H1 (cell line): ENCODE data around the gene KMT5B. TPM values are rescaled to one million over a fixed set of nuclear protein-coding genes. Genes with fewer than 3 reads are reported as not detected.

Source experiments
- CTCF ChIA-PET: fragments of 300-600 bp; sonication (Branson Sonifier 250); formaldehyde crosslinking; loops from one replicate; lab custom pipeline; 2021; ENCODE audit not compliant: partially characterized antibody; lab: Charles Lee
- POLR2A ChIA-PET: fragments of 300-600 bp; sonication (Branson Sonifier 250); formaldehyde crosslinking; loops from one replicate; lab custom pipeline; 2021; ENCODE audit warnings: inconsistent platforms; ENCODE audit not compliant: partially characterized antibody; lab: Charles Lee
- DNase-seq, 2 experiments: peaks; one replicate each; pipeline versions ENCODE4 v3.0.0 to v3.0.0-alpha.2; 2010 to 2022; ENCODE audit warnings: low spot score in 2 of 2, low read depth in 1 of 2, mixed read lengths in 1 of 2
- FAIRE-seq: peaks from 2 replicates; lab custom pipeline; 2011; peaks lifted over from hg19 to GRCh38; lab: Jason Lieb, UNC
- H2AFZ ChIP-seq: 2 replicates; pipeline ENCODE4 v1.8.1; 2012; ENCODE audit warnings: low read length, inconsistent platforms
- H2AK5ac ChIP-seq: 2 replicates; pipeline ENCODE4 v1.6.1; 2013; ENCODE audit warnings: low read depth, low read length
- H2BK120ac ChIP-seq: replicated peaks from 2 replicates; pipeline ENCODE3; 2013; ENCODE audit warnings: low read depth, low read length, inconsistent platforms
- H2BK12ac ChIP-seq: 2 replicates; pipeline ENCODE4 v1.6.1; 2013; ENCODE audit warnings: low read depth, low read length
- H2BK15ac ChIP-seq: 2 replicates; pipeline ENCODE4 v1.6.1; 2013; ENCODE audit warnings: low read length
- H2BK20ac ChIP-seq: 2 replicates; pipeline ENCODE4 v1.6.1; 2013; ENCODE audit warnings: low read length
- H2BK5ac ChIP-seq: 2 replicates; pipeline ENCODE4 v1.6.1; 2013; ENCODE audit warnings: low read depth, low read length
- H3K14ac ChIP-seq: 2 replicates; pipeline ENCODE4 v1.6.1; 2013; ENCODE audit warnings: inconsistent platforms; ENCODE audit not compliant: insufficient read length
- H3K18ac ChIP-seq: 2 replicates; pipeline ENCODE4 v1.6.1; 2013; ENCODE audit warnings: low read length; ENCODE audit errors: extremely low read depth
- H3K23ac ChIP-seq: 2 replicates; pipeline ENCODE4 v1.6.1; 2013; ENCODE audit warnings: inconsistent platforms; ENCODE audit not compliant: insufficient read length
- H3K23me2 ChIP-seq: 2 replicates; pipeline ENCODE4 v1.6.1; 2013; ENCODE audit warnings: low read depth, low read length
- H3K27ac ChIP-seq: 2 replicates; pipeline ENCODE4 v1.6.1; 2011; ENCODE audit warnings: low read depth, low read length, inconsistent platforms
- H3K27me3 ChIP-seq, 4 experiments: replicated peaks in 1 of 4; 1 replicate in 1 of 4; 2 replicates in 3 of 4; pipeline versions ENCODE4 v1.6.1 to v1.8.1; 2011 to 2013; ENCODE audit warnings: low read length in 3 of 4, mild to moderate bottlenecking in 3 of 4, inconsistent platforms in 2 of 4, mixed read lengths in 2 of 4, moderate library complexity in 1 of 4; ENCODE audit not compliant: control insufficient read depth in 3 of 4, insufficient read depth in 3 of 4; ENCODE audit errors: extremely low read depth in 1 of 4
- H3K36me3 ChIP-seq, 4 experiments: 2 replicates each; pipeline versions ENCODE4 v1.6.1 to v1.8.1; 2011 to 2013; ENCODE audit warnings: mild to moderate bottlenecking in 4 of 4, low read length in 3 of 4, moderate library complexity in 2 of 4, control low read depth in 1 of 4, inconsistent platforms in 1 of 4; ENCODE audit not compliant: insufficient read depth in 4 of 4, control insufficient read depth in 2 of 4
- H3K4ac ChIP-seq: replicated peaks from 2 replicates; pipeline ENCODE3; 2013; ENCODE audit warnings: low read length, low read depth, mixed read lengths, inconsistent platforms; ENCODE audit not compliant: insufficient read length
- H3K4me1 ChIP-seq, 4 experiments: replicated peaks in 1 of 4; 1 replicate in 1 of 4; 2 replicates in 3 of 4; pipeline versions ENCODE4 v1.6.1 to v1.8.1; 2011 to 2013; ENCODE audit warnings: low read length in 3 of 4, inconsistent platforms in 2 of 4, mixed read lengths in 1 of 4; ENCODE audit not compliant: insufficient read depth in 4 of 4, control insufficient read depth in 3 of 4
- H3K4me2 ChIP-seq, 2 experiments: 2 replicates each; pipeline versions ENCODE4 v1.6.1 to v1.8.1; 2011 to 2013; ENCODE audit warnings: low read depth in 2 of 2, low read length in 2 of 2, control low read depth in 1 of 2, inconsistent platforms in 1 of 2, mild to moderate bottlenecking in 1 of 2; ENCODE audit not compliant: insufficient read depth in 1 of 2
- H3K4me3 ChIP-seq, 4 experiments: fragments of 200-600, 300-600 bp in 1 of 4; sonication (generic), shearing (Covaris generic), sonication (Bioruptor Twin) in 1 of 4; 2 replicates each; pipeline versions ENCODE4 v1.5.1 to v1.8.1; 2011 to 2016; ENCODE audit warnings: low read length in 4 of 4, low read depth in 3 of 4, control low read depth in 2 of 4, inconsistent platforms in 2 of 4, mild to moderate bottlenecking in 2 of 4, mixed read lengths in 1 of 4, moderate library complexity in 1 of 4; ENCODE audit not compliant: insufficient read depth in 2 of 4; ENCODE audit errors: extremely low read depth in 1 of 4
- H3K56ac ChIP-seq: replicated peaks from 2 replicates; pipeline ENCODE3; 2013; ENCODE audit warnings: low read depth, mild to moderate bottlenecking, mixed read lengths, low read length, inconsistent platforms; ENCODE audit not compliant: insufficient read length
- H3K79me1 ChIP-seq: 2 replicates; pipeline ENCODE4 v1.6.1; 2013; ENCODE audit warnings: low read depth, low read length, control low read depth
- H3K79me2 ChIP-seq, 2 experiments: 2 replicates each; pipeline versions ENCODE4 v1.6.1 to v1.8.1; 2012 to 2013; ENCODE audit warnings: low read length in 2 of 2, mild to moderate bottlenecking in 2 of 2, inconsistent platforms in 1 of 2; ENCODE audit not compliant: insufficient read depth in 2 of 2, control insufficient read depth in 1 of 2
- H3K9ac ChIP-seq, 4 experiments: replicated peaks in 1 of 4; 1 replicate in 1 of 4; 2 replicates in 3 of 4; pipeline versions ENCODE4 v1.6.1 to v1.8.1; 2011 to 2013; ENCODE audit warnings: low read depth in 3 of 4, low read length in 3 of 4, control low read depth in 2 of 4, mild to moderate bottlenecking in 2 of 4, moderate library complexity in 2 of 4, inconsistent platforms in 1 of 4; ENCODE audit errors: extremely low read depth in 1 of 4
- H3K9me3 ChIP-seq, 2 experiments: 2 replicates each; pipeline versions ENCODE4 v1.6.1 to v1.8.1; 2012 to 2013; ENCODE audit warnings: mild to moderate bottlenecking in 2 of 2, moderate library complexity in 2 of 2, control low read depth in 1 of 2, inconsistent platforms in 1 of 2, low read depth in 1 of 2, low read length in 1 of 2, mixed read lengths in 1 of 2; ENCODE audit not compliant: insufficient read depth in 2 of 2
- H4K20me1 ChIP-seq, 2 experiments: replicated peaks in 1 of 2; 2 replicates each; pipeline versions ENCODE3 to v1.8.1; 2011 to 2013; ENCODE audit warnings: inconsistent platforms in 2 of 2, low read length in 2 of 2, mild to moderate bottlenecking in 1 of 2; ENCODE audit not compliant: insufficient read depth in 2 of 2, control insufficient read depth in 1 of 2
- H4K5ac ChIP-seq: 2 replicates; pipeline ENCODE4 v1.6.1; 2013; ENCODE audit warnings: low read length, low read depth, mixed read lengths, inconsistent platforms; ENCODE audit not compliant: insufficient read length
- H4K8ac ChIP-seq: 2 replicates; pipeline ENCODE4 v1.8.0; 2013; ENCODE audit warnings: mild to moderate bottlenecking, moderate library complexity, low read length, inconsistent platforms; ENCODE audit not compliant: insufficient read depth; ENCODE audit errors: extremely low read depth
- H4K91ac ChIP-seq: replicated peaks from 2 replicates; pipeline ENCODE3; 2013; ENCODE audit warnings: low read length, mixed read lengths, inconsistent platforms; ENCODE audit not compliant: insufficient read length
- BACH1 ChIP-seq: IDR thresholded peaks from 2 replicates; pipeline ENCODE4 v1.6.1; 2012; ENCODE audit warnings: low read length, improper control_type of control experiment
- BRCA1 ChIP-seq: IDR thresholded peaks from 2 replicates; pipeline ENCODE4 v1.6.1; 2012; ENCODE audit warnings: low read depth, low read length, improper control_type of control experiment
- EP300 ChIP-seq, 2 experiments: IDR thresholded peaks; 1 replicate in 1 of 2; 2 replicates in 1 of 2; pipeline ENCODE4 v1.6.1; 2011 to 2012; ENCODE audit warnings: low read depth in 2 of 2, low read length in 2 of 2, mild to moderate bottlenecking in 2 of 2, borderline replicate concordance in 1 of 2, inconsistent platforms in 1 of 2, moderate library complexity in 1 of 2
- HDAC2 ChIP-seq, 2 experiments: fragments of 300-600 bp in 1 of 2; sonication (generic) in 1 of 2; IDR thresholded peaks; 2 replicates each; pipeline ENCODE4 v1.6.1; 2011 to 2012; ENCODE audit warnings: low read depth in 2 of 2, low read length in 2 of 2, mild to moderate bottlenecking in 2 of 2, moderate library complexity in 2 of 2, borderline replicate concordance in 1 of 2, inconsistent platforms in 1 of 2
- HDAC6 ChIP-seq: IDR thresholded peaks from one replicate; pipeline ENCODE4 v1.7.1; 2012; ENCODE audit warnings: low read depth, mild to moderate bottlenecking, inconsistent platforms, low read length, moderate library complexity
- KDM1A ChIP-seq: fragments of 200-600, 300-600 bp; sonication (generic); IDR thresholded peaks from 2 replicates; pipeline ENCODE4 v1.7.1; 2016; ENCODE audit warnings: mild to moderate bottlenecking, low read length, borderline replicate concordance
- KDM5A ChIP-seq: fragments of 200-600 bp; IDR thresholded peaks from 2 replicates; pipeline ENCODE4 v1.7.1; 2012; ENCODE audit warnings: mild to moderate bottlenecking, low read length, inconsistent platforms, mixed read lengths
- POLR2A ChIP-seq, 2 experiments: IDR thresholded peaks; 1 replicate in 1 of 2; 2 replicates in 1 of 2; pipeline ENCODE4 v1.6.1; 2011; ENCODE audit warnings: low read depth in 2 of 2, low read length in 2 of 2, mild to moderate bottlenecking in 2 of 2; ENCODE audit errors: control extremely low read depth in 1 of 2
- POLR2AphosphoS5 ChIP-seq: IDR thresholded peaks from 2 replicates; pipeline ENCODE4 v1.6.1; 2011; ENCODE audit warnings: low read depth, low read length
- POU5F1 ChIP-seq: IDR thresholded peaks from 2 replicates; pipeline ENCODE4 v1.6.1; 2011; ENCODE audit warnings: low read depth, mild to moderate bottlenecking, low read length, moderate library complexity
- ZNF274 ChIP-seq: IDR thresholded peaks from 2 replicates; pipeline ENCODE4 v1.7.0; 2012; ENCODE audit warnings: low read length, borderline replicate concordance; ENCODE audit errors: extremely low read depth
- WGBS, 2 experiments: shearing (Covaris generic) in 1 of 2; methylation state at CpG; one replicate each; pipeline versions ENCODE4 v1.1.6 to v1.1.7; 2013 to 2015; ENCODE audit warnings: low lambda C conversion rate in 2 of 2, mixed read lengths in 2 of 2, inconsistent platforms in 1 of 2, low coverage in 1 of 2, missing lambda C conversion rate in 1 of 2; ENCODE audit not compliant: insufficient replicate concordance in 2 of 2, insufficient coverage in 1 of 2, insufficient read length in 1 of 2; ENCODE audit errors: extremely low coverage in 1 of 2, missing lambda C conversion rate in 1 of 2; 5-methylcytosine and 5-hydroxymethylcytosine counted together
- polyA plus RNA-seq, 7 experiments: library from polyadenylated mRNA; depleted of rRNA in 3 of 7; stranded (reverse) in 5 of 7; unstranded in 2 of 7; fragments of >200 nt in 5 of 7; fragments of 200-250 nt in 2 of 7; gene quantifications; 1 replicate in 5 of 7; 2 replicates in 1 of 7; 4 replicates in 1 of 7; pipeline versions ENCODE4 v1.2.1 to v1.2.3, GENCODE V29; 2011 to 2013; ENCODE audit warnings: missing spikeins in 2 of 7, mixed read lengths in 2 of 7
- total RNA-seq: library from RNA; stranded (reverse); fragmentation: NEBNext Ultra II Directional; extraction: Animal tissue kit (Norgen Biotek cat#: 25700); gene quantifications from 2 replicates; pipeline ENCODE4 v1.2.1, GENCODE V29; 2021
- TF ChIP-seq, protein P1 (sequence below): IDR thresholded peaks from 2 replicates; pipeline ENCODE4 v1.6.1; 2012; ENCODE audit warnings: low read length, inconsistent platforms

The KMT5B gene
- total and polyA plus RNA-seq, 2 of the 8 experiments (the other 6 are each of a cell fraction or from before 2014, with no cell fraction given) = 11.0 to 40.8 TPM

DNA sequence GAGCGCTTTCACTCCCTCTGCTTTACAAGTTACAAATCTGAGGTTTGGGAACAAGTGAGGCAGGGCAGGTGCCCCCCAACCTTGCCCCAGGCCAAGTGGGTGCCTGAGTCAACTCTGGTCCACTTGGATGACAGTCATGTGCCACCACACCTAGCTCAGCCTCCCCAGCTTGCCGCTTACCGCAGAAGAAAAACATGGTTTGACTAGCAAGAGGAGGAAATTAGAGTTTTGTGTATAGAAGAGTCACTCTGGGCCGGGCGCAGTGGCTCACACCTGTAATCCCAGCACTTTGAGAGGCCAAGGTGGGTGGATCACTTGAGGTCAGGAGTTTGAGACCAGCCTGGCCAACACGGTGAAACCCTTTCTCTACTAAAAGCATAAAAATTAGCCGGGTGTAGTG, 64.2 kb downstream of the KMT5B start:
- CTCF ChIA-PET = interaction anchor here (1.3 kb wide), 1 partner anchor 60 kb away, joined by 3 read pairs; no protein-coding TSS in a partner anchor
- TF ChIP-seq BRCA1 (no peak), EP300 (IDR thresholded peaks at IDR 0.05; ENCODE audit: borderline replicate concordance in 1 of 2, low read depth in 2 of 2, low read length in 2 of 2) (no peak), POLR2A (IDR thresholded peaks at IDR 0.05; ENCODE audit: control extremely low read depth in 1 of 2, low read depth in 2 of 2, low read length in 2 of 2) (no peak), BACH1 (no peak), HDAC2 (IDR thresholded peaks at IDR 0.05; ENCODE audit: borderline replicate concordance in 1 of 2, low read depth in 2 of 2, low read length in 2 of 2) (no peak), KDM1A (no peak), POU5F1 (no peak), KDM5A (no peak), HDAC6 (no peak), ZNF274 (no peak), POLR2AphosphoS5 (no peak)
- TF ChIP-seq, protein P1, sequence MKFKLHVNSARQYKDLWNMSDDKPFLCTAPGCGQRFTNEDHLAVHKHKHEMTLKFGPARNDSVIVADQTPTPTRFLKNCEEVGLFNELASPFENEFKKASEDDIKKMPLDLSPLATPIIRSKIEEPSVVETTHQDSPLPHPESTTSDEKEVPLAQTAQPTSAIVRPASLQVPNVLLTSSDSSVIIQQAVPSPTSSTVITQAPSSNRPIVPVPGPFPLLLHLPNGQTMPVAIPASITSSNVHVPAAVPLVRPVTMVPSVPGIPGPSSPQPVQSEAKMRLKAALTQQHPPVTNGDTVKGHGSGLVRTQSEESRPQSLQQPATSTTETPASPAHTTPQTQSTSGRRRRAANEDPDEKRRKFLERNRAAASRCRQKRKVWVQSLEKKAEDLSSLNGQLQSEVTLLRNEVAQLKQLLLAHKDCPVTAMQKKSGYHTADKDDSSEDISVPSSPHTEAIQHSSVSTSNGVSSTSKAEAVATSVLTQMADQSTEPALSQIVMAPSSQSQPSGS = no peak

More for the DNA sequence above, 64.2 kb downstream of the KMT5B start:
- Histone ChIP-seq H4K20me1 (no peaks in the 10 kb centered on the region), H2BK120ac (no peak overlapping the region), H3K4me1 (0 out of 7 replicates have a peak, but pooled peaks cover 0 to 2% (median 0%) of the 10 kb centered on the region in 4 experiments), H3K4me3 (no peak overlapping the region), H3K18ac (no peak overlapping the region), H3K4me2 (no peak overlapping the region), H3K9me3 (no peaks in the 10 kb centered on the region; a peak in 1 of 4 replicates), H4K8ac (peak overlapping the region; percentile 9; the same call in 1 of the 2 replicates), H3K56ac (no peak overlapping the region), H3K23me2 (no peaks in the 10 kb centered on the region), H3K79me2 (no peaks in the 10 kb centered on the region), H2BK12ac (0 out of 2 replicates have a peak overlapping the region, but pooled peaks have one; percentile 60), H4K91ac (no peak overlapping the region), H3K23ac (no peak overlapping the region), H2BK20ac (no peak overlapping the region), H3K4ac (no peak overlapping the region), H3K14ac (no peak overlapping the region), H3K27ac (no peak overlapping the region), H4K5ac (no peak overlapping the region), H3K27me3 (no peaks in the 10 kb centered on the region), H2AK5ac (0 out of 2 replicates have a peak overlapping the region, but pooled peaks have one; percentile 65), H3K79me1 (no peaks in the 10 kb centered on the region), H3K36me3 (no peaks in the 10 kb centered on the region), H2AFZ (no peak overlapping the region), H2BK5ac (no peak overlapping the region), H3K9ac (no peak overlapping the region), H2BK15ac (no peak overlapping the region)
- FAIRE-seq = no peak
- POLR2A ChIA-PET = interaction anchor here (1.2 to 2.0 kb wide), 4 partner anchors 10 to 96 kb away, joined by 3 to 4 read pairs (median 3); no protein-coding TSS in a partner anchor
- no peak for DNase-seq
- WGBS, 2 experiments = 90% methylated on average over 7 of the region's 7 CpGs; no CpG with 5 or more reads in 1 of the 2 experiments
